ENCODE results near the gene SLC27A4.

Gene SLC27A4

DNA sequence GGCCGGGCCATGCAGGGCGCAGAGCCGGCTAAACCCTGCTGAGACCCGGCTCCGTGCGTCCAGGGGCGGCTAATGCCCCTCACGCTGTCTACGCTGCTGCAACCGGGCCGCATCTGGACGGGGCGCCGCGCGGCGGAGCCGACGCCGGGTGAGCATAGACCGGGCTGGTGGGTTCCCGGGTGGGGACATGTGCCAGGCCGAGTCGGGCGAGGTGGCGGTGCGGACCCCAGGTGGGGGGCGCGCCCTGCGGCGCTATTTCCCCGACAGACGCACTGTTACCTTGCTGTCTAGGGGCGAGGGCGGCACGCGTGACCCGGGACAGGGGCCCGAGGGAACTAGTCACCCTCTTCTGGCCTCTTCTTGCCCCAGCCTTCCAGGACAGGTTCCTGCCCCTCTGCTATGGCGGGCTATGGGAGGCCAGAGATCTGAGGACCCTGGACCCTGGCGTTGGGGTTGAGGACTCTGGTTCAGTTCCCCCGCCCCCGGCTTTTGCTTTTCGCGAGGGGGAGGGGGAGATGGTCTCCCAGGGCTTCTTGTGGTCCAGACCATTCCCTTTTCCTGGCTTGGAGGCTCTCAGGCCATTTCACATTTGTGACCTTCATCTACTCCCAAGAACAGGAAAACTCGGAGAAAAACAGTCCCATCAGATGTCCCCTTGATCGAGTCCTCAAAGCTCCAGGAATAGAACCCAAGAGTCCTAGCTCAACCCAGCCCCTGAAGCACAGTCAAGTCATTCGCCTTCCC, 536 bp downstream of the SLC27A4 start:
- Histone ChIP-seq H3K4me1 (ENCODE audit: control insufficient read depth, insufficient read depth, low read length) (no peaks in the 10 kb centered on the region), H3K9me3 (ENCODE audit: control insufficient read depth, insufficient read depth, low read depth, low read length) (no peaks in the 10 kb centered on the region), H3K36me3 (ENCODE audit: control insufficient read depth in 2 of 2, insufficient read depth in 1 of 2, low read length in 2 of 2) (peaks cover 0 to 38% of the 10 kb centered on the region in 2 experiments; a peak in 2 of 3 replicates), H3K27ac (ENCODE audit: extremely low read depth, low read depth, low read length) (peak overlapping the region; percentile 51; the same call in 1 of the 2 replicates), H3K4me3 (ENCODE audit: low read depth, low read length) (peak overlapping the region; percentile 81)
- POLR2A ChIA-PET, result interaction anchor here (0.9 to 1.1 kb wide), 4 partner anchors 9 to 90 kb away, joined by 3 to 6 read pairs (median 3); no protein-coding TSS in a partner anchor
- TF ChIP-seq ZNF366 (tag by site-specific recombination; conservative IDR thresholded peaks at IDR 0.05) (0 out of 2 replicates have a peak, but pooled peaks have one; percentile 39), ZBTB20 (tag by site-specific recombination; IDR thresholded peaks at IDR 0.05) (peak; percentile 40), ZNF335 (tag by site-specific recombination; conservative IDR thresholded peaks at IDR 0.05) (peak; percentile 50), ZFHX2 (tag by site-specific recombination; conservative IDR thresholded peaks at IDR 0.05) (0 out of 2 replicates have a peak, but pooled peaks have one; percentile 6), ZIC2 (tag by site-specific recombination; IDR thresholded peaks at IDR 0.05) (peak; percentile 30), ZNF701 (tag by site-specific recombination; IDR thresholded peaks at IDR 0.05) (no peak), KLF8 (tag by site-specific recombination; IDR thresholded peaks at IDR 0.05) (no peak), ZNF664 (tag by site-specific recombination; IDR thresholded peaks at IDR 0.05) (no peak), ZNF76 (tag by site-specific recombination; IDR thresholded peaks at IDR 0.05; ENCODE audit: borderline replicate concordance, low read depth) (no peak), ZNF341 (tag by site-specific recombination; IDR thresholded peaks at IDR 0.05; ENCODE audit: low read depth) (0 out of 2 replicates have a peak, but pooled peaks have one; percentile 10), MZF1 (tag by site-specific recombination; IDR thresholded peaks at IDR 0.05; ENCODE audit: borderline replicate concordance) (no peak), GLIS2 (tag by site-specific recombination; IDR thresholded peaks at IDR 0.05) (peak; percentile 52), ZNF777 (tag by site-specific recombination; IDR thresholded peaks at IDR 0.05; ENCODE audit: borderline replicate concordance) (peak; percentile 49; the same call in 1 of the 2 replicates)
- TF ChIP-seq, protein P1, sequence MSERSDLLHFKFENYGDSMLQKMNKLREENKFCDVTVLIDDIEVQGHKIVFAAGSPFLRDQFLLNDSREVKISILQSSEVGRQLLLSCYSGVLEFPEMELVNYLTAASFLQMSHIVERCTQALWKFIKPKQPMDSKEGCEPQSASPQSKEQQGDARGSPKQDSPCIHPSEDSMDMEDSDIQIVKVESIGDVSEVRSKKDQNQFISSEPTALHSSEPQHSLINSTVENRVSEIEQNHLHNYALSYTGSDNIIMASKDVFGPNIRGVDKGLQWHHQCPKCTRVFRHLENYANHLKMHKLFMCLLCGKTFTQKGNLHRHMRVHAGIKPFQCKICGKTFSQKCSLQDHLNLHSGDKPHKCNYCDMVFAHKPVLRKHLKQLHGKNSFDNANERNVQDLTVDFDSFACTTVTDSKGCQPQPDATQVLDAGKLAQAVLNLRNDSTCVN (tag by site-specific recombination; optimal IDR thresholded peaks at IDR 0.05), result peak; percentile 51
- TF ChIP-seq, protein P2, sequence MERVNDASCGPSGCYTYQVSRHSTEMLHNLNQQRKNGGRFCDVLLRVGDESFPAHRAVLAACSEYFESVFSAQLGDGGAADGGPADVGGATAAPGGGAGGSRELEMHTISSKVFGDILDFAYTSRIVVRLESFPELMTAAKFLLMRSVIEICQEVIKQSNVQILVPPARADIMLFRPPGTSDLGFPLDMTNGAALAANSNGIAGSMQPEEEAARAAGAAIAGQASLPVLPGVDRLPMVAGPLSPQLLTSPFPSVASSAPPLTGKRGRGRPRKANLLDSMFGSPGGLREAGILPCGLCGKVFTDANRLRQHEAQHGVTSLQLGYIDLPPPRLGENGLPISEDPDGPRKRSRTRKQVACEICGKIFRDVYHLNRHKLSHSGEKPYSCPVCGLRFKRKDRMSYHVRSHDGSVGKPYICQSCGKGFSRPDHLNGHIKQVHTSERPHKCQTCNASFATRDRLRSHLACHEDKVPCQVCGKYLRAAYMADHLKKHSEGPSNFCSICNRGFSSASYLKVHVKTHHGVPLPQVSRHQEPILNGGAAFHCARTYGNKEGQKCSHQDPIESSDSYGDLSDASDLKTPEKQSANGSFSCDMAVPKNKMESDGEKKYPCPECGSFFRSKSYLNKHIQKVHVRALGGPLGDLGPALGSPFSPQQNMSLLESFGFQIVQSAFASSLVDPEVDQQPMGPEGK (tag by site-specific recombination; IDR thresholded peaks at IDR 0.05), result peak; percentile 24; the same call in 1 of the 2 replicates
- TF ChIP-seq, protein P3, sequence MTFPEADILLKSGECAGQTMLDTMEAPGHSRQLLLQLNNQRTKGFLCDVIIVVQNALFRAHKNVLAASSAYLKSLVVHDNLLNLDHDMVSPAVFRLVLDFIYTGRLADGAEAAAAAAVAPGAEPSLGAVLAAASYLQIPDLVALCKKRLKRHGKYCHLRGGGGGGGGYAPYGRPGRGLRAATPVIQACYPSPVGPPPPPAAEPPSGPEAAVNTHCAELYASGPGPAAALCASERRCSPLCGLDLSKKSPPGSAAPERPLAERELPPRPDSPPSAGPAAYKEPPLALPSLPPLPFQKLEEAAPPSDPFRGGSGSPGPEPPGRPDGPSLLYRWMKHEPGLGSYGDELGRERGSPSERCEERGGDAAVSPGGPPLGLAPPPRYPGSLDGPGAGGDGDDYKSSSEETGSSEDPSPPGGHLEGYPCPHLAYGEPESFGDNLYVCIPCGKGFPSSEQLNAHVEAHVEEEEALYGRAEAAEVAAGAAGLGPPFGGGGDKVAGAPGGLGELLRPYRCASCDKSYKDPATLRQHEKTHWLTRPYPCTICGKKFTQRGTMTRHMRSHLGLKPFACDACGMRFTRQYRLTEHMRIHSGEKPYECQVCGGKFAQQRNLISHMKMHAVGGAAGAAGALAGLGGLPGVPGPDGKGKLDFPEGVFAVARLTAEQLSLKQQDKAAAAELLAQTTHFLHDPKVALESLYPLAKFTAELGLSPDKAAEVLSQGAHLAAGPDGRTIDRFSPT (tag by site-specific recombination; IDR thresholded peaks at IDR 0.05), result 0 out of 2 replicates have a peak, but pooled peaks have one; percentile 25
- TF ChIP-seq, protein P4, sequence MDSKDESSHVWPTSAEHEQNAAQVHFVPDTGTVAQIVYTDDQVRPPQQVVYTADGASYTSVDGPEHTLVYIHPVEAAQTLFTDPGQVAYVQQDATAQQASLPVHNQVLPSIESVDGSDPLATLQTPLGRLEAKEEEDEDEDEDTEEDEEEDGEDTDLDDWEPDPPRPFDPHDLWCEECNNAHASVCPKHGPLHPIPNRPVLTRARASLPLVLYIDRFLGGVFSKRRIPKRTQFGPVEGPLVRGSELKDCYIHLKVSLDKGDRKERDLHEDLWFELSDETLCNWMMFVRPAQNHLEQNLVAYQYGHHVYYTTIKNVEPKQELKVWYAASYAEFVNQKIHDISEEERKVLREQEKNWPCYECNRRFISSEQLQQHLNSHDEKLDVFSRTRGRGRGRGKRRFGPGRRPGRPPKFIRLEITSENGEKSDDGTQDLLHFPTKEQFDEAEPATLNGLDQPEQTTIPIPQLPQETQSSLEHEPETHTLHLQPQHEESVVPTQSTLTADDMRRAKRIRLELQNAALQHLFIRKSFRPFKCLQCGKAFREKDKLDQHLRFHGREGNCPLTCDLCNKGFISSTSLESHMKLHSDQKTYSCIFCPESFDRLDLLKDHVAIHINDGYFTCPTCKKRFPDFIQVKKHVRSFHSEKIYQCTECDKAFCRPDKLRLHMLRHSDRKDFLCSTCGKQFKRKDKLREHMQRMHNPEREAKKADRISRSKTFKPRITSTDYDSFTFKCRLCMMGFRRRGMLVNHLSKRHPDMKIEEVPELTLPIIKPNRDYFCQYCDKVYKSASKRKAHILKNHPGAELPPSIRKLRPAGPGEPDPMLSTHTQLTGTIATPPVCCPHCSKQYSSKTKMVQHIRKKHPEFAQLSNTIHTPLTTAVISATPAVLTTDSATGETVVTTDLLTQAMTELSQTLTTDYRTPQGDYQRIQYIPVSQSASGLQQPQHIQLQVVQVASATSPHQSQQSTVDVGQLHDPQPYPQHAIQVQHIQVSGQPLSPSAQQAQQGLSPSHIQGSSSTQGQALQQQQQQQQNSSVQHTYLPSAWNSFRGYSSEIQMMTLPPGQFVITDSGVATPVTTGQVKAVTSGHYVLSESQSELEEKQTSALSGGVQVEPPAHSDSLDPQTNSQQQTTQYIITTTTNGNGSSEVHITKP (tag by site-specific recombination; IDR thresholded peaks at IDR 0.05), result peak; percentile 50
- CTCF ChIA-PET, result interaction anchor here (0.6 to 2.0 kb wide), 28 partner anchors 11 to 586 kb away, joined by 3 to 14 read pairs (median 4); partner anchors contain the start of genes CERCAM and URM1

Measured in HEK293 (cell line).